ENCODE data around the gene ADIPOQ.

- no peak for TF ChIP-seq CTCF (IDR thresholded peaks at IDR 0.05)
- TF ChIP-seq POLR2AphosphoS5 (IDR thresholded peaks at IDR 0.05), result no peak
- TF ChIP-seq POLR2A (IDR thresholded peaks at IDR 0.05), result no peak
- no peak for TF ChIP-seq EP300 (IDR thresholded peaks at IDR 0.05)
Measured at GRCh38 chr3:186842426-186843038, at the start of gene ADIPOQ.

Data from stomach (tissue), 4 donors.